GM12875 (cell line): ENCODE measurements around the gene TMEM271.

Experiments
- H3K4me3 ChIP-seq: one replicate; pipeline ENCODE4 v1.5.1; 2011; ENCODE audit warnings: low read depth, low read length, control low read depth
- TF ChIP-seq, protein P1 (sequence below): IDR thresholded peaks from 2 replicates; pipeline ENCODE4 v1.5.1; 2011; ENCODE audit warnings: low read depth, mild to moderate bottlenecking, control low read depth, inconsistent platforms, low read length, moderate library complexity, borderline replicate concordance; ENCODE audit not compliant: insufficient read depth

The TMEM271 gene

DNA sequence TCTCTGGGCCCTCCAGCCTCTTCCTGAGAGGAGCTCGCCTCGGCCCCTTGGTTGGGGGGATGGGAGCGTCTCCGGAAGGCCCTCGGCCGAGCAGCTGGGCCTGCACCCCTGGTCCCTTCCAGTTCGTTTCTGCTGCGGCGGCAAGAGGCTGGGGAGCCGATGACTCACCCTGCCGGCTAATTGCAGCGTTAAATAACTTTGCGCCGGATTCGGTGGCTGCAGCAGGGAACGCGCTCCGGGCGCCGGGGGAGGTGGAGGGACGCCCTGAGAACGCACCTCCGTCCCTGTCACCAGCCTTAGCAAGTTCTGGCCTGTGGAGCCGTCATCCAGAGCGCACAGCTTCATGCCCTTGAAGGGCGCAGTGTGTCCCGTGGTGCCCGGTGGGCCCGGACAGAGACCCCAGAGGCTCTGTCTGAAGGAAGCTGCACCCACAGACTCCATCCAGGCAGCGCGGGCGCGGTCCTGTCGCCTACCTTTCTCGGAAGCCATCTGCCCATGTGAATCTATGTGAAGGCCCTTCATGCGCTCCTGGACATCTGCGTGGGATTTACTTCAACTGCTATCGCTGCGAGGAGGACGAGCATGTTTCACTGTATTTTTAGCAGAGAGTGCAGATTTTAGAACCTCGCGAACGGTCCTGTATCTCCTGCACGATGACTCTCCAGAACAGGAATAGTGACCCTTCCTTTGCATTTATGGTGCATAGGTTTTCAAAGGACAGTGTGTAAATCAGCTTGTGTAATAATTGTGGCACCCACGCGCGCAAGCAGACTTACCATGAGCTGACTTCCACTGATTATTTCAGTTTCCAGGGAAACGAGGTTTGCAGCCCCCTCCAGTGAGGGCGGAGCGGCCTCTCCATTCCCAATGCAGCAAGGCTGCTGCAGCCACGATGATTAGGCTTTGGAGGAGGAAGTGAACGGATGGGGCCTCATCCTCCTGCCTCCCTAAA, 1.7 kb upstream of the TMEM271 start:
- H3K4me3 ChIP-seq, result no peak overlapping the region
- TF ChIP-seq, protein P1, sequence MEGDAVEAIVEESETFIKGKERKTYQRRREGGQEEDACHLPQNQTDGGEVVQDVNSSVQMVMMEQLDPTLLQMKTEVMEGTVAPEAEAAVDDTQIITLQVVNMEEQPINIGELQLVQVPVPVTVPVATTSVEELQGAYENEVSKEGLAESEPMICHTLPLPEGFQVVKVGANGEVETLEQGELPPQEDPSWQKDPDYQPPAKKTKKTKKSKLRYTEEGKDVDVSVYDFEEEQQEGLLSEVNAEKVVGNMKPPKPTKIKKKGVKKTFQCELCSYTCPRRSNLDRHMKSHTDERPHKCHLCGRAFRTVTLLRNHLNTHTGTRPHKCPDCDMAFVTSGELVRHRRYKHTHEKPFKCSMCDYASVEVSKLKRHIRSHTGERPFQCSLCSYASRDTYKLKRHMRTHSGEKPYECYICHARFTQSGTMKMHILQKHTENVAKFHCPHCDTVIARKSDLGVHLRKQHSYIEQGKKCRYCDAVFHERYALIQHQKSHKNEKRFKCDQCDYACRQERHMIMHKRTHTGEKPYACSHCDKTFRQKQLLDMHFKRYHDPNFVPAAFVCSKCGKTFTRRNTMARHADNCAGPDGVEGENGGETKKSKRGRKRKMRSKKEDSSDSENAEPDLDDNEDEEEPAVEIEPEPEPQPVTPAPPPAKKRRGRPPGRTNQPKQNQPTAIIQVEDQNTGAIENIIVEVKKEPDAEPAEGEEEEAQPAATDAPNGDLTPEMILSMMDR, result no peak

DNA sequence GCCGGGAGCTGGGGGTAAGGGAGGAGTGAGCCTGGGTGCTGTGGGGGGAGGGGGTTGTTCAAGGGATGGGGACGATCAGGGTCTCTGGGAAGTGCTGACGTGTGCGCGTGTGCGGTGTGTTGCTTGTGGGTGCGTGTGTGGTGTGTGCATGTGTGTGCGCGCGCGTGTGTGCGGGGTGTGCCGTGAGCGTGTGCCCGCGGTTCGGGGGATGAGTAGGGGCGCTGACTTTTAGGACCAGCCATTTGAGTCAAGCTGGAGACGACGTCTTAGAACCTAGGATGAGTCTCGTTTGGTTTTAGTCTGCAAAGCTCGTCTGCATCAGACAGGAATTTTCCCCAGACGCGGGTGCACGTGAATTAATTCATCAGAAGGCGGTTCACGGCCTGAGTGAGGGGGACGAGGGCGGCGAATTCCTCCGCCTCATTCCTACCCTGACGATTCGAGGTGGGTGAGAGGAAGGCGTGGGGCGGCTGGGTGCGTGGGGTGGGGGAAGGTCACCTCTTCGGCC, 950 bp upstream of the TMEM271 start:
- H3K4me3 ChIP-seq, result no peak overlapping the region
- TF ChIP-seq, protein P1, result no peak

DNA sequence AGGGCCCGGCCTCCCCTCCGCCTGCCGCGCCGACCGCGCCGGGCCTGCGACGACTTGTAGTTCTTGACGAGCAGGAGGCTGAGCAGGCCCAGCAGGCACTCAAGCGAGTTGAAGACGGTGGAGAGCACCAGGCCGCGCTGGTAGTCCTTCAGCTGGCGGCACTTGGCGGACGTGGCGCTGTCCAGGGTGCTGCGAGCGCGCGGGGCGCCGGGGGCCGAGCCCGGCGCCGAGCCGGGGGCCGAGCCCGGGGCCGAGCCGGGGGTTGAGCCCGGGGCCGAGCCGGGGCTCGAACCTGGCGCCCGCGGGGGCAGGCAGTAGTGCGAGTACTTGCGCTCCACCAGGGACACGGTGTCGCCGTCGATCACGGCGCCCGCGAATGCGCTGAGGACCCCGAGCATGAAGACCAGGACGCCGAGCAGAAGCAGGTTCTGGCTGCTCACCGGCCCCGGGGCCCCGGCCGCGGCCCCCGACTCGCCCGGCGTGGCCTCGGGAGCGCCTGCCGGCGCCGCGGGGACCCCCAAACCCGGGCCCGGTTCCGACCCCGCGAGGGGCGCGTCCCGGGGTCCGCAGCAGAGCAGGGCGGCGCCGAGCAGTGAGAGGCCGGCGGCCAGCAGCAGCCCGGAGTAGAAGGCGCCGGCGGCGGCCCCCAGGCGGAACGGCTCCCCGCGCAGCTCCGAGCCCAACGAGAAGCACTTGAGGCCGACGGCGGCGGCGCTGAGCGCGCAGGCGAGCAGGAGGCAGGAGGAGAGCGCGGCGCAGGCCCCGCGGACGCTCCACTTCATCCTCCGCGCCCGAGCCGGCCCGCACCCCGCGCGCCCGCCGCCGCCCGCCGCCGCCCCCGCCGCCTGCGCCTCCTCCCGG, 584 bp downstream of the TMEM271 start:
- H3K4me3 ChIP-seq, result no peak overlapping the region
- TF ChIP-seq, protein P1, result no peak

DNA sequence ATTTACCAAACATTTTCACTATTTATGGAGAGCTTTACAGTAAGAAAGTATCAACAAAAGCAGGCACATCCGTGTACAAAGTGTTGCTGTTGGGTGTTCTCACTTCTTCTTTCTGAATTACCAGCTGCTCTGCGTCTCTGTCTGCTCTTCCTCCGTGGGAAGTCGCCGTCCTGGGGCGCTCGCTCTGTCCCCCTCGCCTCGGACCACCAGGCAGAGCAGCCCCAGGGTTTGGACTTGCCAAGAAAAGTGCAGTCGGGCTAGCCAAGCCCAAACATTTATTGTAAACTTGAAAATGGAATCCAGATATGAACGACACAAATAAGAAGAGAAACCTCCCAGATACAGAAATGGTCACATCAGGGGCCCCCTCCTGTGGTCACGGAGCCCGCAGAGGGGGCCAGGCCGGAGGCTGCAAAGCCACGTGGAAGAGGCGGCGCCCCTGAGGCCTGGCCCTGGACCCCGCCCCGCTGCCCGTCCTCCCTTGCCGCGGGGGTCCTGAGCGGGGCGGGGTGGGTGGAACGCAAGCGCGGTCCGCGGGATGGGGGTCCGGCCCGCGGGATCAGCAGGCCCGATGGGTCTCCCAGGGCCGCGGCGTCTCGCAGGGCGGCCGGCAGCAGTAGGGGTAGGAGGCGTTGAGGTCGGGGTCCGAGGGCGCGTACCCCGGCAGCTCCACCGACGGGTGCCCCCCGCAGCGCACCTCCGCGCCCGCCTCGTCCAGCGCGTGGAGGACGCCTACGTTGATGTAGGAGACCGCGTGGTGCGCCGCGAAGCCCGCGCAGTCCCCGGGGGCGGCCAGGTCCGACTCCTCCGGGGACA, 1.5 kb downstream of the TMEM271 start:
- TF ChIP-seq, protein P1, result no peak
- H3K4me3 ChIP-seq, result no peak overlapping the region

DNA sequence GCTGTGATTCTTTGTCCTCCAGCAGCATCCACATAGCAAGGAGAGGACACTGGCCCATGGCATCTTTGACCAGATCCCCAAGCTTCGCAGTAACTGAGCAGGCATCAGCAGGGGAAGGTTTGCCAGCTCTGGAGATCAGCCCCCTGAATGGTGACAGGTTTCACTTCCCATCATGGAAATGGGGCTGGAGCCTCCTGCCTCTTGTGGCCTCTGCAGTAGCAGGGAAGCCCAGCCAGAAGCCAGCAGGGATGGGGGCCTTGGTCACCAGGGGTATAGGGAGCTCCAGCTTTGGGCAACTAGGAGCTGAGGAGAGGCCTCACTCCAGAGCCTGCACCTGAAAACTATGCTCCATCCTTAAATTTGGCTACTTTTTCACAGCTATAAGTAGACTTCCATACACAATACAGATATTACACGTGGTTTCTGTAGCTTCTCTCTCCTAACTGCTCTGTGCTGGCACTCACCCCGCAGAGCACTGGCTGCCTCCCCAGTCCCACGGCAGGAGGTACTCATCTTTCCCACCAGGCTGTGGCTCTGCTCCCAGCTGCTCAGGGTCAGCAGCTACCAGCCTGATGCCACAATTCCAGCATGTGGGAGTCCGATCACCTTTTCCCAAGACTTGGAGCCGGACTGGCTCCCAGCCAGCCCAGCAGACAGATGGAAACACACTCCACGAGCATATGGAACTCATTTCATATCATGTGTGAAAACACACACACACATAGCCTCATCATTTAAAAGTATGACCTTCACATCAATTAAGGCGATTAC, 2.8 kb downstream of the TMEM271 start:
- TF ChIP-seq, protein P1, result no peak
- no peak overlapping the region for H3K4me3 ChIP-seq

DNA sequence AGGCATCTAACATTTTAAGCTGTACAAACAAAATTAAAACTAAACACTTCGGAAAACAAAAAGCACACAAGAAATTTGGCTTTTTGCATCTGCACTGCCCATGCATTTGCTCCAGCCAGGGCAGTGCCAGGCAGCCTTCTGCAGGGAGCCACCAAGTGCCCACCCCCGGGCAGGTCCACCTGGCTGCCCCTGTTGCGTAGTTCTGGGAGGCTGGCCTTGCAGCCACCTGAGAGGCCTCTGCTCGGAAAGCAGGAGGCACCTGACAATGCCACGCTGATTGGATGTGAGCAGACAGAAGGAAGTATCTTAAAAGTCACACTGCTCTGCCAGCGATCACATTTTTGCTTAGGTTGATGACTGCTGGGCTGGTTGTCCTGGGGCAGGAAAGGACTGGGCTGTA, 3.5 kb downstream of the TMEM271 start:
- TF ChIP-seq, protein P1, result no peak
- no peak overlapping the region for H3K4me3 ChIP-seq
